ENCODE data around the gene NTRK2. TPM values are rescaled to one million over a fixed set of nuclear protein-coding genes. Genes with fewer than 3 reads are reported as not detected.

NTRK2 gene
- polyA plus RNA-seq, 10 donors: 26.4 to 44.3 (median 30.1) TPM

DNA sequence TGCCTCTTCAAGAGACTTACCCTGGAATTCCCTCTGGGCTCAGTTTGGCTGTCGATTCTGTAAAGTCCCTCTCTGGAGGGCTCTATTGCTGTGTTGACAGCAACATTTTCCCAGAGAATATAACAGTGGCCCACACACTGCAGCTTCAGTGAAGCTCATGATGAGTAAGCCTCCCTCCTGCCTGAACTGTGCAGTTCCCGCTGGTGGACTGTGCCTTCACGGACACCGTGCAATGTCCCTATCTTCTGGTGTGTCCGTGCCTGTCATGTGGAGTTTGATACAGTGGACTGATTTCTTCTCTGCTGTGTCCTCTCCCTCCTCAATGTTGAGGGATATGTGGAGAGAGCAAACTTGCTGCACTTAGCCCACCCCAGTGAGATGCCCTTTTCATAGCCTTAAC, 109.0 kb downstream of the NTRK2 start:
- DNase-seq: no peak

DNA sequence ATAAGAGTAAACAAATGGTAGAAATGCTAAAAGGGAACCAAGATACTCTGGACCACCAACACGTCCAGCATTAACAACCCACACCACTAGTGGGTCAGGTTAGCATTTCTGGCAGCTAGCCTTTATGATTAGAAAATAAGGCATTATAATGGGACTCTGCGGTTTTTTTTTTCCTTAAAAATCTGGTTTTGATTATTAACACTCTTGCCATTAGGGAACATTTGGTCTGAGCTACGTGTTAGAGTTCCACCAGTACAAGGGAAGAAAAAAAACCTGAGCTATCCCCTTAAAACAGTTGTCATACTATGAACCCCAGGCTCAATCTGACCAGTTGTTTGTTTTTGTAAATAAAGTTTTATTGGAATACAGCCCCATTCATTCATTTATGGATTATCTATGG, 110.4 kb downstream of the NTRK2 start:
- DNase-seq: peak in 1 of 3 donors; percentile 24

DNA sequence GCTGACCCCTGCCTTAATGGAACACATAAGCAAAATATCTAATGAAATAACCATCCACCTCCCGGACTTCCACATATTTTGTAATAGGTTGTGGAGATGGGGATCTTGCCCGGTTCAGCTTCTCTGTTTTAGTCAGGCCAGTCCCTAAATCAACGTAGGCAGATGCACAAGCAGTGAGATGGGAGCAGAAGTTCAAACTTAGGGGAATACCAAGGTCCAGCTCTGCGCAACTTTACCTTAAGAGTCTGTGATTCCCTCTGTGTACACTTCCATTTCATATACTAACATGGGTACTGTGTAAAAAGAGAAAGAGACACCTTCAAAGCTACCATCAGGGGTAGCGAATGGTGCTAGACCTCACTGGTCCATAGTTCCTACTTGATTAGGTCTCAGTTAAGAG, 110.9 kb downstream of the NTRK2 start:
- no peak for DNase-seq

DNA sequence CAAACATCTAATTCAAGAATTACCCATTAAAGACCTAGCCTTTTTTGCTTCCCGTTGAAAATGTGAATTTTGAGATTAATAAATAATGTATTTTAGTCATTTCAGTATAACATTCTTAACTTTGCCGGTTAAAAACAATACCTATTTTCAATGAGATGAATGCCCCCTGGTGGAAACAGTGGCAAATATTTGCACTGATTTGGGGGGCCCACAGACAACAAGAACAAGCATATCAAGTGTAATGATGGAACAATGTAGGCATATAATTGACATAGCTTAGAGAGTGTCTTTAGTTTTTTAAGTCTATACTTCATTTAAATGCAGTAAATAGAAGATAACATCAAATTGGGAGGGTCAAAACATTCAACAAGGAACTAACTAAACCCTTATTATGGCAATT, 111.9 kb downstream of the NTRK2 start:
- DNase-seq: peak in 2 of 3 donors; percentile 42 to 67

DNA sequence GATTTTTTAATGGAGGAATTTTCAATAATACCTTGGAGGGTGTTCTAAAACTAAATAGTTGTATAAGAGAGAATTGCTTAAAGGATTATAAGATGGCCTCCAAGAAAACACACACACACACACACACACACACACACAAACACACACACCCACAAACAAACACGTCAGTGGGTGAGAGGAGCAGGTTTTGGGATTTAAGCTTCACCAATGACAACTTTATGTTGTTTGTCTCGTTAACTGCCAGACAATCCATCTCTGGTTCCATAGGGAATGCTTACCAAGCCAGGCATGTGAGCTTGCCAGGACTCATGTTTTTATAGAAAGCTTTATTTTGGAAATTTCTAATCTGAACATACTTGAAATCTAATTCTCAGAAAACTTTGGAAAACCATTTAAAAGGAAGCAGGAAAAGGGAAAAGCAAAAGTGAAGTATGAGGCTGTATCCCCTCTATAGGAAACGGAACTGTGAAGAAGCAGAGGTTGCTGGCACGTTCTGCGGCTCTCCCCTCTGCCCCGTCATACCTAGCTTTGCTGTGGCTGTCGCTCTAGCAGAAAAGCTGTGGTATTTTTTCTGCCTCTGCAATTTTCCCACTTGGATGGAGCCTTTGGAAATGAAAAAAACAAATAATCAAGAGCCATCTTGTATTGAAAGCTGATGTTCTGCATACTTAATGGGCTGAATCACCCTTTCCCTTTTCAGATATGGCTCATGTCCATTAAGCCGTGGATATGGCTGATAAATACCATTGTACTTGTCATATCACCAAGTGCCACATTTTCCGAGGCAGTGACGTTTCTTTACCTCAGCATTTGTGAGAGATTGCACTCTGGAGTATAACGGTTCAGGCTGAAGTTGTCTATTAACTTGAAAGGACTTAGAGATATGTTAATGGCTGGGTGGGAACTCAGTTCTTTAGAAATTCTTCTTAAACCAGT, 112.7 kb downstream of the NTRK2 start:
- DNase-seq: peak; percentile 35 to 79 (median 53)

DNA sequence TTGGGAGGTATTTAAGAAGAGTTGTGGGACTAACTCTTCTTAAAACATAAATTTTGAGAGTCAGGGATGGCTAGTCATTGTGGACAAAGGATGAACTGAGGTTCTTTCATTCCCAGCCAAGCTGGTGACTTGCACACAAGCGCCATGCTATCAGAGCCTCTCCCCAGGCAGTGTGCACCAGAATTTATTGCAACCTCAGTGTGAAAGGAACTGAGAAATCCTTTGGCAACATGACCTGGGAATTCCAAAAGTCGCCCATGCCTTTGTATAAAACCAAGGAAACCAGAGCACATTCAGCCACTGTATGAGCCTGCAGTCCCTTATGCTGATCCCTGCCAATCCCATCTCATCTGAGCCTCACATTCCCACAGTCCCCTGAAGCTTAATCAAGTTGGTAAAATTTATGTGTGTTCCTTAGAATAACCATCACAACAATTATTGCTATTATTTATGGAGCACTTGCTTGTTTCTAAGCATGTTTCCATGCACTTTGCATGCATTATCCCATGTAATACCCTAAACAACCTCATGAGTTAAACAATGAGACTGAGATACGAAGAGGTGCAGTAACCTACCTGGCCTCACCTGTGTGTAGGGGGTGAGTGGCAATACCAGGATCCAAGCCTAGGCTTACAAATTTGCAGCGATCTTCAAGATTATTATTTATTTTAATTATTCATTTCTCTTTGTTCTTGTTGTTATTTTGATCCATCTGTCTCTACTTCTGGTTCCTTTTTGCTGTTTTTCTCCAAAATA, 116.4 kb downstream of the NTRK2 start:
- no peak for DNase-seq

DNA sequence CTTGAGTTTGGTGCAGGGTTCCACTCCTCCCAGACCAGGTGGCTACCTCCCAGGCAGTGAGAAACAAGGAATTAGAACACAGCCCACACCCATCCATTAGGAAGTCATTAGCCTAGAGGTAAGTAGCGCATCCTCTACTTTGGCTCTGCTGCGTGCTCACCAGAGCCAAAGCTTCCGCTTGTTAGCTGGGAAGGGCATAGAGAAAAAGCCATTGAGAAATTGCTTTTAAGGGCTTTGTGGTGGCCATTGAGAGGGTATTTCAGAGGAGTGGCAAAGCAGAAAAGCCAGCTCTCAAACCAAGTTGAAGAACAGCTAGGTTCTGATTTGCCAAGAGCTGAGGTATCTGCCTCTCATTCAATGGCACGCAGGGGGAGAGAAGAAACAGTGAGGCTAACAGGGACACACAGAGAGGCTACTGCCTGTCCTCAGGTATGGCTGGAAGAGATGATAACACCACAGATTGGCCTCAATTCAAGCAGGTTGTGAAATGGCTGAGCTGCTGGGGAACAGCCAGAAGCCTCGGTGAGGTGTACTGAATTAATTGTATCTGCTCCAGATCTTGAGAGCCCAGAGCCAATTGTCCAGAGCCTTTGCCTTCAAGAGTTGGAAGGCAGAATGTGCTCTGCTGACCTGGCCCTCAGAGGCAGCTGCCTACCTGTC, 119.4 kb downstream of the NTRK2 start:
- DNase-seq: no peak

DNA sequence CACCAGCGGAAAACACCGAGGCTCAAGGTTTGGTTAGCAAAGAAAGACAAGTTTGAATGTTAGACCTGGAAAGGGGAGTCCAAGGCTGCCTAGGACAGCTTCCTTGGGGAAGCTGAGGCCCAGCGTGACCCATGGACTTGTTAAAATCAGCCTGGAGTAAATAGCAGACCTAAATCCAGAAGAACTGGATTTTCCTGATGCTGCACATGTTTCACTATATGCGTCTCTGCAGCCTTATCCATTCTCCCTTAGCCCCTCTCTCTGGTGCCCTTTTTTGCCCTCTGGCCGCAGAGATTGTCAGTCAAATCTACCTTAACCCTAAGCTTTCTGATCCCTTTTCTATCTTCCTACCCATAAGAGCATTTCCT, 119.9 kb downstream of the NTRK2 start:
- DNase-seq: no peak

DNA sequence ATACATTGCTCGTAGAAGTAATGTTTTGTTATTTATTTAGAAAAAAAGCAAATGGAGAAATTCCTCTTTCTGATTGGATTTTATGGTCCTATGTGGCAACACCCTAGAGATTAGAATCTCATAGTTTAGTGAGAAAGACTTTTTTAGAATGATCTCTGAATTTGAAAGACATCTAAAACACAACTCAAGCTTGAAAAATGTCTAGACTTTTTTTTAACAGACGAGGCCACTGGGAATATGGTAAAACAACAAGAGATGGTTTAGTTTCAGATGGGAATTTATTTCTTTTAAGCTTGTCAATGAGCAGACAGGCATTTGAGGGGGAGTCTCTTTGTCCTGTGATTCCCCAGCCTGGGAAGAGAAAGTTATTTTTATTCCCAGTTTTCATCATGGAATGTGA, 122.1 kb downstream of the NTRK2 start:
- DNase-seq: no peak

DNA sequence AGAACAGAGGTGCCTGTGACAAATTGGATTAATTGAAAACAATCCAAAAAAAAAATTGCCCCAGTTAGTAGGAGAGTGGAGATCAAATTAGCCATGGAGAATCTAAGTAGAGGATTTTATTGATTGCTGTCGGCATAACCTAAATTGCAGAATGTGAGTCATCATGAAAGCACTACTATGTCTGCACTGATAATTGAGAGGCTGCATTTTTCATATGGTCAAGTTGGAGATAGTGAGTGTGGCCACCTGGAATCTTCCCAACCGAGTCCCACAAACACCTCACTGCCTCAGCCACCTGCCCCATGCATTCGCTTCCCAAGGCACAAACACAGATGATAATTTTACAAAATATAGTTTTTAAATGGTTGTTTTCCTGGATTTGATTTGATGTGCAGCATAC, 123.7 kb downstream of the NTRK2 start:
- no peak for DNase-seq

DNA sequence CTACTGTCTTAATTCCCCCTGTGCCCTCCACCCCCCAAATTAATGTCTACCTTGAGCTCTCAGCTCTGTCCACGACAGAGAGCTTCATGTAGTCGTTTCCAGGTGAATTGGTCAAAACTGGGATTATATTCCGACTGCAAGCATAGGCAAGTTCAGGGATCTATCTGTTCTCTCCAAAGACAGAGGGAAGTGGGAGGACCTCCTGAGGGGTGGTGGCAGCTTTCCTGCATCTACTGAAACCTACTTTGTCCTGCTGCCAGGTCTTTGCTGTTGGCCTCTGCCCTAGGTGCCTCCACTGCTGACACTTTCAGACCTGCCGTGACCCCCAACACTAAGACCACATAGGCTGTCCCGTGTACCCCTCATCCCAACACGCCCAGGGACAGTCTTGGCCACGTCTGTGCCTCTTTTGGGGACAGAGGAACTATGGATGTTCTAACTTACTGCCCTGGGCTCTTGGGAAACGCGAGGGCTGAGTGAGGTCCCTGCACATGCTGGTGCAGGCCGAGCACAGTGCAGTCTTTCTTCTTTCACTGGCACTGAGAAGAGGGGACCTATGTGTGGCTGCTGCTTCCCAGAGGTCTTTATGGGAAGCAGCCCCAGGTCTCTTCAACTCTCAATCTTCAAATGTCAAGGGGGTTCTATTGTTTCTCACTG, 125.6 kb downstream of the NTRK2 start:
- DNase-seq: no peak

DNA sequence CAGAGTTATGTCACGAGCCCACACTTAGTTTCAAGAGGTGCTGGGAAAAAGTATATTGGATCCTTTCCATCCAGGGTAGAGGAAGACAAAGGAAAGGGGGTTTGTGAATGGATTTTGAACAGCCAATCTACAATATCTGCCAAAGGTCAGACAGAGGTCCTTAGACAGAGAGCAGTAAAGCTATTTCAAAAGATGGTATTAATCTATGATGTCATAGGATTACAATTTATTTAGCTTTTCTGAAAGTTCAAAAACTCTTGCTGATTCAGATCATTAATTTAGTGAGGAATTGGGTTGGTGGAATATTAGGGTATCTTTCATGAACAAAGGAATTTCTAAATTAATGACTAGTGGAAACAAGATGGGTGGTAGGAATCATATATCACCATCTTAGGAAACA, 126.9 kb downstream of the NTRK2 start:
- no peak for DNase-seq

DNA sequence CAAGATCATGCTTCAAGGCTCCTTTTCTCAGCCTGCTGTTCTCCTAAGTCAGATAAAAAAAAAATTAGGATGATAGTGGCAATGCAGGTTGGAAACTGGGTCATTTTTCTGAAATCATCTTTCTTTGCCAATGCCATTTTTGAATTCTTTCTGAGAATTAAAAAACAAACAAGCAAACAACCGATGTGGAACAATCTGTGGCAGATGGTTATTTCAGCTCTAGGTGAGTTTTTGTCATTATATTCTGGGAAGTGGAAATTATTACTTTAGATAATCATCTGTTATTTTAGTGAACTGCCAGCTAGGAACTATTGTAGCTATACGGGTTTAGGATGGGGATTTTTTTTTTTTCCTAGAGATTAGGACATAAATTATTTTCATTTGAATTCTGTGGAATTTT, 129.7 kb downstream of the NTRK2 start:
- no peak for DNase-seq

DNA sequence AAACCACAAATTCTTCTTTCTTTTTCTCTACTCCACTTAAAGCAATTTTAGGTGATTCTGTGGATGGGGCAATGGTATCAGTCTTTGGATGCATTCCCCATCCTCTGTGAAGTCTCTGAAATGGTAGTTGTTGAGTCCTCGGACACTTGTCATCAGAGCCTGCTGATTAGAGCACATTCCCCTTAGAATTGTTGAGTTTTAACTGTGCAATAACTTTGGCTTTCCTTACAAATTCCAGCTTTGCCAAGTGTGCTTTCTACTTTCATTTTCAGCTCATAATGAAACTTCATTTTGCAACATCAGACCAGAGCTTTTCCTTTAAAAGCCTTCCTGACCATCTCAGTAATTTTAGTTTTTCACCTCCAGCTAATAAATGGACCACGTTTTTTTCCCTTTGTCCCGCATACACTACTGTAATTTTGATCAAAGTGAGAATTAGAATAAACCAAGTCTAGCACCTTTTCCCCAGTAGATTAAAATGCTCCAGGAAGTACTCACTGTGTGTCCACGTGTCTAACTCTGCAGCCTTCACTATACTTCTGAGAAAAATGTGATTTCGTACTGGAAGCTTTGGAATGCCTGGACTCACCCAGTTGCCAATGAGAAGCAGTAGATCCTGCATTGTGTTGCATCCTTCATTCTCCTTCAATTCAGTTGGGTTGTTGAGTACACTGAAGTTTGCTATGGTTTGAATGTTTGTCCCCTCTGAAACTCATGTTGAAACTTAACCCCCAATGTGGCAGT, 135.6 kb downstream of the NTRK2 start:
- peak in 1 of 3 donors; percentile 61 for DNase-seq

DNA sequence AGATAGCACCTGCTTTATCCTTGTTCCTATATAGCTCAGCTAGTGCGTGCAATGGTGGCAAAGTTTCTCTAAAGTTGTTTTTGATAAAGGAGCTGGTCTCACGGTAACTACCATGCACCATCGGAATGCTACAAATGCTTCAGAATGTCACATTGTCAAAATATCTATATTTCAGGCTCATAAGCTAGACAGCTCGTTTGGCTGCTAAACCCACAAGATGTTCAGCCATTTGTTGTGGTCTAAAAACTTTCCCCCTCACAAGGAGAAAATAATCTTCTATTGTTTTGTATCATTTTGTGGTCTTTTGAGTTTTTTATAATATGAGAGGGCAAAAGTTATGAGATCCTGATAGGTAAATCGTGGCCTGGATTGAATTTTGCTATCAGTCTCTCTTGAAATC, 137.9 kb downstream of the NTRK2 start:
- DNase-seq: no peak

DNA sequence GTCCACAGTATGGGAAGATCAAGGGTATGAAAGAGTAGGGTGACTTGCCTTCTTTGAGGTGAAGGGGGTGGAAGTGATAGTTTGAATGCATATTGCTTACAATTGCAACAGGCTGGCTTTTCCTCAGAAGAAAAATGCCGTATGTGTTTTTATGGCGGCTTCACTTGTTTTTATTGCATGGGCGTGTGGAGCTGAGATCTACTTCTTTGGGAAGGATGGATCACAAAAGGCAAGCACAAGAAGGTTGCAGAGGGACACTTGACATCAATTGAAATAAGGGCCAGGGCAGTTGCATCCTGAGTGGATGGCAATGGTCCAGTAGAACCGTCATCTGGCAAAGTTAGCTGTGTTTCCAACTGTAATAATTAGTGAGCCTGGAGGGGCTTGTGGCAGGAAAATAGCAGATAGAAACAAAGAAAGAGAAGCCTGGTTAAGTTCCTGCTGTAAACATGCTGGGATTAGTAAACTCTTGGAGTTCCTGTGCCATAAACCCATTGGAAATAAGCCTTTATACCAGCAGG, 138.4 kb downstream of the NTRK2 start:
- no peak for DNase-seq

DNA sequence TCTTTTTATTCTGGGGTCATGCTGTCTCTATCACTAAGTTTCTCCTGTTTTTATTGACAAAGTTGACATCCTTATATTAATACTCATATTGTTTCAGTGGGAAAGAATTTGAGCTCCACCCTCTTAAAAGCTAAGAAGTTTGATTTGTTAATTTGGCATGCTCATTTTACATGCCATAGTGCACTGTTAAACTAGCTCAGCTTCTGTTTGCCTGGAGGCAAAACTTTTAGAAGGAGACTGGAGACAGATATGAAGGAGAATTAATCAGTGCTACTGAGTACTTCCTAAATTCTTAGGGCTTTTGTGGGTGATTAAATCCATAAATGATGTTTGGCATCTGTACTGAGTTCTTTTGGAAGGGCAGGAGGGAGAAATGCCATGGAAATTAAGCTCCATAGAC, 138.9 kb downstream of the NTRK2 start:
- DNase-seq: no peak

DNA sequence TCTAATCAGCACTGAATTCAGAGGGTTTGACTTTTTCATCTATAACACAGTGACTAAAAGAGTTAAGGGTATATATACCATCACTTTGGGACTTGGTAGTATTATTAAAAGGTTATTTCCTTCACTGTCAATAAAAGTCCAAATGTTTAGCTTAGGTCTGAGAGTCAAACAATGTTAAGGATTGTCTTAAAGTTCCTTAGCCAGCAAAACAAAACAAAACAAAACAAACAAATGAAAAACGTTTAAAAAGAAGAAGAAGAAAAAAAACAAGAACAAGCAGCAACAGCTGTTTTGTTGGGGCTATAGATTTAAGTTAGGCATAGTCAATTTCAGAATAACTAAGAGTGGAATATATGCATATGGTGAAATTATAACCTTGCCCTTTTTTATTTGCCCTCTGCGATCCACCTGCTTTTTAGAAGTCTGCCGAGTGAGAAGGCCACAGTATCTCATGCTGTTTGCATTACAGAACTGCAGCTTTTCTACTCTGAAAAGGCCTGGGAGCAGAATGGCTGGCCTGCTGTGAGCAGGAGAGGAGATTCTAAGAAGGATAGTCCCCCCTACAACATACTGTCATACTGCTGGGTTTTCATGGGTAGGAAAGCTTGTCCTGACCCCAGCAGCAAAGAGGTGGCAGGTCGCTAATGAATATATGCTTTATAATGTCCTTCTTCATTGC, 141.7 kb downstream of the NTRK2 start:
- DNase-seq: no peak

DNA sequence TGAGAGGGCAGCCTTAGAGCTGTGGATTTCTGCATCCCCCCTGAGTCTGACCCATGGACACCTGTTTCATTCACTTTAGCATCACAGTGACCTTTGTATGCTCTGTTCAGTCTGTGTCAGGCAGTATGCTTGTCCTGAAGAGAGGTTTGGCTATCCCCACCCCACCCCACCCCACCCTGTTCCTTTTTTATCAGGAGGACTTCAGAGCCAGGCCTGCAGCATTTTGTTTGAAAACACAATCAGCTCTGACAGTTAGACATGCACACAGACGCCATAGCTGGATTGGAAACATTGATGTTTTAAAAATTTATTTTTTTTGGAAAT, 142.2 kb downstream of the NTRK2 start:
- DNase-seq: no peak

DNA sequence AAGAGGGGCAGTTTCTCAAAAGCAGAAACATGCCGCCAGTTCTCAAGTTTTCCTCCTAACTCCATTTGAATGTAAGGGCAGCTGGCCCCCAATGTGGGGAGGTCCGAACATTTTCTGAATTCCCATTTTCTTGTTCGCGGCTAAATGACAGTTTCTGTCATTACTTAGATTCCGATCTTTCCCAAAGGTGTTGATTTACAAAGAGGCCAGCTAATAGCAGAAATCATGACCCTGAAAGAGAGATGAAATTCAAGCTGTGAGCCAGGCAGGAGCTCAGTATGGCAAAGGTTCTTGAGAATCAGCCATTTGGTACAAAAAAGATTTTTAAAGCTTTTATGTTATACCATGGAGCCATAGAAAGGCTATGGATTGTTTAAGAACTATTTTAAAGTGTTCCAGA, 142.8 kb downstream of the NTRK2 start:
- no peak for DNase-seq

DNA sequence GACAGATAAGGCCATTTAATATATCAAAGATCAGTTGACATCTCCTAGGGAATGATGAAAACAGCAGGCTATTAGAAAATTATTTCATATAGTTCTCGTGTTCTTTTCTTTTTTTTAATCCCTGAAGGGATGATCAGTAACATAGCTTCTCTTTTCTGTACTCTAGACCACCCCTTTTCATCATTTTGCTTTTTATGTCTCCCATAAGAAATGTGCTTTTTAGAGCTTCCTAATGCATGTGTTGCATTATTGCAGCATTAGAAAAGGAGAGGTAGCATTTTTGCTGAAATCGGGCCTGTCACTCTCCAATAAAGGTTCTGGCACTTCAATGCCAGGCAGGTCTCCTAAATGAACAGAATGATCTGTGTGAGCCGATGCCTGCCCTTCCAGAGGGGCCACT, 143.3 kb downstream of the NTRK2 start:
- DNase-seq: peak in 1 of 3 donors; percentile 67
